PC-3 (cell line): ENCODE results near the gene C11orf97. TPM values are rescaled to one million over a fixed set of nuclear protein-coding genes. Genes with fewer than 3 reads are reported as not detected.

Experiments used
- ATAC-seq: fragments of 200-7000 bp; cut with Tn5 transposase; 2 replicates; pipeline ENCODE4 v1.9.1; 2020; ENCODE audit warnings: mild to moderate bottlenecking, moderate library complexity
- BruUV-seq: library from RNA; stranded (reverse); fragments of 400-500 nt; replicated peaks from 2 replicates; lab custom pipeline; 2021; lab: Mats Ljungman, UMichigan
- CTCF ChIA-PET: fragments of 300-600 bp; sonication (Branson Sonifier 250); formaldehyde crosslinking; loops from one replicate; lab custom pipeline; 2022; ENCODE audit warnings: antibody characterized with exemption; lab: Charles Lee
- POLR2A ChIA-PET: fragments of 300-600 bp; sonication (Branson Sonifier 250); formaldehyde crosslinking; loops from one replicate; lab custom pipeline; 2022; ENCODE audit warnings: antibody characterized with exemption; ENCODE audit not compliant: unreplicated experiment; lab: Charles Lee
- DNase-seq: peaks from one replicate; pipeline ENCODE4 v3.0.0-alpha.2; 2015
- H2AFZ ChIP-seq: fragments of 300-600 bp; sonication (generic); 2 replicates; pipeline ENCODE4 v1.6.0; 2016; ENCODE audit warnings: antibody characterized with exemption, low read length
- H3F3A ChIP-seq: fragments of 300-600 bp; sonication (generic); one replicate; pipeline ENCODE4 v1.6.0; 2017; ENCODE audit warnings: antibody characterized with exemption, low read length, control low read depth, mild to moderate bottlenecking; ENCODE audit not compliant: unreplicated experiment
- H3K27ac ChIP-seq: fragments of 300-600 bp; sonication (generic); 2 replicates; pipeline ENCODE4 v1.5.1; 2016; ENCODE audit warnings: mild to moderate bottlenecking, low read length
- H3K27me3 ChIP-seq: fragments of 300-600 bp; sonication (generic); 2 replicates; pipeline ENCODE4 v1.6.1; 2016; ENCODE audit warnings: low read length, mixed read lengths
- H3K36me3 ChIP-seq: fragments of 300-600 bp; sonication (generic); 2 replicates; pipeline ENCODE4 v1.6.1; 2016; ENCODE audit warnings: low read depth, mixed run types, low read length, mixed read lengths
- H3K4me1 ChIP-seq: fragments of 300-600 bp; sonication (generic); 2 replicates; pipeline ENCODE4 v1.5.1; 2016; ENCODE audit warnings: low read length; ENCODE audit not compliant: insufficient read depth
- H3K4me2 ChIP-seq: fragments of 300-600 bp; sonication (generic); 2 replicates; pipeline ENCODE4 v1.6.0; 2016; ENCODE audit warnings: low read length
- H3K4me3 ChIP-seq: fragments of 300-600 bp; sonication (generic); 2 replicates; pipeline ENCODE4 v1.5.1; 2016; ENCODE audit warnings: mild to moderate bottlenecking, low read length, mixed read lengths
- H3K79me2 ChIP-seq: fragments of 300-600 bp; sonication (generic); 2 replicates; pipeline ENCODE4 v1.6.1; 2017; ENCODE audit warnings: low read length, mixed read lengths
- H3K9ac ChIP-seq: fragments of 300-600 bp; sonication (generic); 2 replicates; pipeline ENCODE4 v1.6.0; 2016; ENCODE audit warnings: mild to moderate bottlenecking, low read length
- H3K9me2 ChIP-seq: fragments of 300-600 bp; sonication (generic); replicated peaks from 2 replicates; pipeline ENCODE4 v1.6.1; 2016; ENCODE audit warnings: mixed run types, low read length, mixed read lengths
- H3K9me3 ChIP-seq: fragments of 300-600 bp; sonication (generic); 2 replicates; pipeline ENCODE4 v1.6.1; 2016; ENCODE audit warnings: low read length, mixed read lengths
- H4K20me1 ChIP-seq: fragments of 300-600 bp; sonication (generic); 2 replicates; pipeline ENCODE4 v1.6.1; 2016; ENCODE audit warnings: low read length, mixed read lengths
- EZH2 ChIP-seq: fragments of 300-600 bp; sonication (generic); IDR thresholded peaks from one replicate; pipeline ENCODE4 v1.6.1; 2017; ENCODE audit warnings: antibody characterized with exemption, mild to moderate bottlenecking, low read length; ENCODE audit not compliant: unreplicated experiment
- EZH2phosphoT487 ChIP-seq: fragments of 300-600 bp; sonication (generic); IDR thresholded peaks from 2 replicates; pipeline ENCODE4 v1.6.1; 2018; ENCODE audit warnings: mild to moderate bottlenecking, antibody characterized with exemption, low read length, borderline replicate concordance
- intact Hi-C: fragments of 100-400 bp; cut with micrococcal nuclease; formaldehyde crosslinking; loops from 2 replicates; pipeline ENCODE4 v1.9.0; 2023
- total RNA-seq: library from RNA; depleted of rRNA; stranded (reverse); fragments of >200 nt; gene quantifications from 2 replicates; pipeline ENCODE4 v1.2.3, GENCODE V29; 2014
- TF ChIP-seq, protein P1 (sequence below): fragments of 300-600 bp; sonication (generic); conservative IDR thresholded peaks from 2 replicates; pipeline ENCODE4 v1.5.1; 2017; ENCODE audit warnings: antibody characterized with exemption, low read depth, mild to moderate bottlenecking, low read length

C11orf97 gene
- total RNA-seq, 1 experiment from 2014 or later, result not detected

GRCh38 chr11:94543695-94544645 is 31.7 kb downstream of the C11orf97 start, which contains the start of gene FUT4:
FUT4 (plus strand) TSS chr11:94543921; CDS start chr11:94544134, 213 bp downstream.
- H3F3A ChIP-seq, result peaks cover 3% of the 10 kb centered on the region
- H3K27ac ChIP-seq, result peak within 1 kb of the TSS; percentile 88
- H3K36me3 ChIP-seq, result no peaks in the 10 kb centered on the region
- peak; percentile 91 for ATAC-seq
- intact Hi-C loops, result no loop called here
- no peaks in the 10 kb centered on the region for H3K9me2 ChIP-seq
- no peaks in the 10 kb centered on the region for H4K20me1 ChIP-seq
- DNase-seq, result peak; percentile 97
- H3K9me3 ChIP-seq, result no peaks in the 10 kb centered on the region
- TF ChIP-seq, protein P1, sequence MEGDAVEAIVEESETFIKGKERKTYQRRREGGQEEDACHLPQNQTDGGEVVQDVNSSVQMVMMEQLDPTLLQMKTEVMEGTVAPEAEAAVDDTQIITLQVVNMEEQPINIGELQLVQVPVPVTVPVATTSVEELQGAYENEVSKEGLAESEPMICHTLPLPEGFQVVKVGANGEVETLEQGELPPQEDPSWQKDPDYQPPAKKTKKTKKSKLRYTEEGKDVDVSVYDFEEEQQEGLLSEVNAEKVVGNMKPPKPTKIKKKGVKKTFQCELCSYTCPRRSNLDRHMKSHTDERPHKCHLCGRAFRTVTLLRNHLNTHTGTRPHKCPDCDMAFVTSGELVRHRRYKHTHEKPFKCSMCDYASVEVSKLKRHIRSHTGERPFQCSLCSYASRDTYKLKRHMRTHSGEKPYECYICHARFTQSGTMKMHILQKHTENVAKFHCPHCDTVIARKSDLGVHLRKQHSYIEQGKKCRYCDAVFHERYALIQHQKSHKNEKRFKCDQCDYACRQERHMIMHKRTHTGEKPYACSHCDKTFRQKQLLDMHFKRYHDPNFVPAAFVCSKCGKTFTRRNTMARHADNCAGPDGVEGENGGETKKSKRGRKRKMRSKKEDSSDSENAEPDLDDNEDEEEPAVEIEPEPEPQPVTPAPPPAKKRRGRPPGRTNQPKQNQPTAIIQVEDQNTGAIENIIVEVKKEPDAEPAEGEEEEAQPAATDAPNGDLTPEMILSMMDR, result no peak
- TF ChIP-seq EZH2 (no peak), EZH2phosphoT487 (peak; percentile 53; the same call in 1 of the 2 replicates)
- peak within 1 kb of the TSS; percentile 85 for H3K4me2 ChIP-seq
- H3K9ac ChIP-seq, result peak within 1 kb of the TSS; percentile 82
- H3K4me3 ChIP-seq, result peak within 1 kb of the TSS; percentile 67
- peak within 1 kb of the TSS; percentile 90 for H2AFZ ChIP-seq
- H3K79me2 ChIP-seq, result peaks cover 16% of the 10 kb centered on the region
- ChIA-PET POLR2A (no interaction called here), CTCF (interaction anchor here (1.1 kb wide), 1 partner anchor 22 kb away, joined by 4 read pairs; no protein-coding TSS in a partner anchor)
- no TSS peak for BruUV-seq
- H3K4me1 ChIP-seq, result peaks cover 42% of the 10 kb centered on the region
- no peaks in the 10 kb centered on the region for H3K27me3 ChIP-seq

DNA sequence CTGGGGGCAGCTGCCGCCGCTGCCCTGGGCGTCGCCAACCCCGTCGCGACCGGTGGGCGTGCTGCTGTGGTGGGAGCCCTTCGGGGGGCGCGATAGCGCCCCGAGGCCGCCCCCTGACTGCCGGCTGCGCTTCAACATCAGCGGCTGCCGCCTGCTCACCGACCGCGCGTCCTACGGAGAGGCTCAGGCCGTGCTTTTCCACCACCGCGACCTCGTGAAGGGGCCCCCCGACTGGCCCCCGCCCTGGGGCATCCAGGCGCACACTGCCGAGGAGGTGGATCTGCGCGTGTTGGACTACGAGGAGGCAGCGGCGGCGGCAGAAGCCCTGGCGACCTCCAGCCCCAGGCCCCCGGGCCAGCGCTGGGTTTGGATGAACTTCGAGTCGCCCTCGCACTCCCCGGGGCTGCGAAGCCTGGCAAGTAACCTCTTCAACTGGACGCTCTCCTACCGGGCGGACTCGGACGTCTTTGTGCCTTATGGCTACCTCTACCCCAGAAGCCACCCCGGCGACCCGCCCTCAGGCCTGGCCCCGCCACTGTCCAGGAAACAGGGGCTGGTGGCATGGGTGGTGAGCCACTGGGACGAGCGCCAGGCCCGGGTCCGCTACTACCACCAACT is 32.5 kb downstream of the C11orf97 start:
- BruUV-seq, result no TSS peak
- peak overlapping the region; percentile 88; the same call in 1 of the 2 replicates for H3K27ac ChIP-seq
- peak overlapping the region; percentile 85 for H3K4me2 ChIP-seq
- H4K20me1 ChIP-seq, result no peaks in the 10 kb centered on the region
- H3F3A ChIP-seq, result peaks cover 3% of the 10 kb centered on the region
- H2AFZ ChIP-seq, result peak overlapping the region; percentile 90; the same call in 1 of the 2 replicates
- no peaks in the 10 kb centered on the region for H3K9me3 ChIP-seq
- H3K4me3 ChIP-seq, result peak overlapping the region; percentile 67
- POLR2A ChIA-PET, result no interaction called here
- CTCF ChIA-PET, result interaction anchor here (1.1 kb wide), 1 partner anchor 23 kb away, joined by 4 read pairs; no protein-coding TSS in a partner anchor
- no peaks in the 10 kb centered on the region for H3K9me2 ChIP-seq
- peak overlapping the region; percentile 82; the same call in 1 of the 2 replicates for H3K9ac ChIP-seq
- TF ChIP-seq EZH2phosphoT487 (no peak), EZH2 (no peak)
- TF ChIP-seq, protein P1, result no peak
- H3K4me1 ChIP-seq, result peaks cover 38% of the 10 kb centered on the region
- no peak for DNase-seq
- ATAC-seq, result no peak
- no peaks in the 10 kb centered on the region for H3K27me3 ChIP-seq
- intact Hi-C loops, result no loop called here
- H3K36me3 ChIP-seq, result no peaks in the 10 kb centered on the region
- H3K79me2 ChIP-seq, result peaks cover 16% of the 10 kb centered on the region
